Stimulated activated CD8-positive, alpha-beta memory T cell treated with anti-CD3 and anti-CD28 coated beads, Interleukin-12 subunit alpha, Interleukin-12 subunit beta, amount 100 ng/mL, for 24 hours (primary cell): Measurements from ENCODE around the gene SCML1.
"Not testable (repeated sequence)": the region's sequence is repeated elsewhere in the genome, so short reads cannot be mapped to it uniquely, and the experiment has no call there.

Experiments
- DNase-seq: peaks from one replicate; pipeline ENCODE4 v3.0.0-alpha.2; 2020; ENCODE audit errors: extremely low read depth

The SCML1 gene

GRCh38 chrX:17738737-17739535 lies 1.6 kb downstream of the SCML1 start:
- no peak for DNase-seq

GRCh38 chrX:17740137-17741122 lies 3.1 kb downstream of the SCML1 start:
- DNase-seq: no peak

GRCh38 chrX:17741123-17741511 lies 3.8 kb downstream of the SCML1 start:
- no peak for DNase-seq

DNA sequence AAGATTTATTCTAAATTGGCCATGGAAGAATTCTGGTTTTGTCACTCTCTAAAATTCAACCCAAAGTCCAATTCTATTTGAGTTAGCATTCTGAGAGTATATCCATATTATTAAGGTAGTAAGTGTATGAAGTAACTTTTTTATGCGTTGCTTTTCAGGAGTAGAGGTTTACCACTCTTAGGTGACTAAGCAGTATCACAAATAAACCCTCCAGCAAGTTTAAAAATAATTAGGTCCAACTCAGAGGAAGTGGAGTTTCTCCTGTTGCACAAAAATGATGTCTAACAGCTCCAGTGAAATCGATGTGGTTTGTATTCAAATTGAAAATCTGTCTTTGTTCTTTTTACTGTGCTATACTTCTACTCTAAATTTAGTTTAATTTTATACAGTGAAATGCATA lies 6.6 kb downstream of the SCML1 start:
- no peak for DNase-seq

DNA sequence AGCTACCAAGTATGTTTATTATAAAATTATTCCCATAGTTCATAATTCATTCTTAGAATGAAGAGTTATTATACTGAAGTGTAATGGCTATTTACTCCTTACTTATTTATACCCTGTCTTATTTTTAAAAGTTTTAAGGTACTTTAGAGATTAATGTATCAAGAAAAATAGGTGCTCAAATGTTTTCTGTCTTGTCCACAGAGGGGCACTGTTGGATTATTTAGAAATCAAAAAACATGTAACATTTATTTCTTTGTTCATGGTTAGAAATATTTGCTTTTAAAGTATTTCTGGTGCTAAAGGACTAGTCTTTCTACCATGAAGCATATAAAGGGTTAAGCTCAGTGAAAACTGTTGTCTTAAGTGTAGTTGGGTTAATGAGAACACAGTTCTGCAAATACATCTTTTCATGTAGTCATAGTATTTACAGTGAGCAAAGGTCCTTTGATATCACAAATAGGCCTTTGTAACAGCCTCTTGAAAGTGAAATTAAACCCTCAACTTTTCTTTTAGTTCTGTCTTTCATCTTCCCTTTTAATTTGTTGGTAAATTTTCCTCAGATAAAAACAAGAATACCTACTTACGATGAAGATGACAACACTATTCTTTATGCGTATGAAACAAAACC lies 7.7 kb downstream of the SCML1 start:
- no peak for DNase-seq

DNA sequence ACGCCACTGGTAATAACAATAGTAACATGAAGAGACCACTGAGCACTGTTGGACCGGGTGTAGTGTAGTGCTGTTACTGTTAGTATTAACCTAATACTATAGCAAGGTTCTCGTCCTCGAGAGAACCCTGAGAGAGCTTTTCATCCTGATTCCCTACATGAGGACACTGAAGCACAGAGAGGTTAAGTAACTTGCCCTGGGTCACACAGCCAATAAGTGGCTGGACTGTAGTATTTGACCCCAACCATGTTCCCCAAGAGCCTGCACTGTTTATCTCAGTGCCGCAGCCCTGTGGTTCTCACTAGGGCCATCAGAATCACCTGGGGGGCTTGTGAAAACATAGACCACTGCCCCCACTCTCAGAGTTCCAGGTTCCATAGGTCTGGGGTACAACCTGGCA lies 10.4 kb downstream of the SCML1 start:
- DNase-seq: no peak

DNA sequence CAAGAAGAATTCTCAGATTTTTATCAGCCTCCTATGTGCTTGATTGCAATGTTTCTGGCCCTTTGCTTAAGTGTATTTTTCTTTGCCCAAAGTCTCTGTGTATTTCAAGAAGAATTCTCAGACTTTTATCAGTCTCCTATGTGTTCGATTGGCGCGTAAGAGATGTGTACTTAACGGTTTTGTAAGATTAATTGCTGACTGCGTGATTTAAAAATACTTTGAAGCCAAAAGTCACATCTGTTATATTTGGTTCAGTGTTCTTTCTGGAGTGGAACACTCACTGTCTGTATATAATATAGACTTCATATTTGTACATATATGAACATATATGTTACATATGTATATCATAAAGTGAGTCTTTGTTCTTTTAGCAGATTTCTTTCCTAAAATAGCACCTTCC lies 11.4 kb downstream of the SCML1 start:
- DNase-seq: no peak

GRCh38 chrX:17750436-17750835 lies 13.1 kb downstream of the SCML1 start:
- DNase-seq: no peak

GRCh38 chrX:17758382-17758781 lies 21.1 kb downstream of the SCML1 start:
- DNase-seq: no peak

GRCh38 chrX:17759990-17760389 lies 22.7 kb downstream of the SCML1 start:
- DNase-seq: no peak

- DNase-seq: no peak
Observed at GRCh38 chrX:17767734-17768133, 30.4 kb downstream of the SCML1 start.

DNA sequence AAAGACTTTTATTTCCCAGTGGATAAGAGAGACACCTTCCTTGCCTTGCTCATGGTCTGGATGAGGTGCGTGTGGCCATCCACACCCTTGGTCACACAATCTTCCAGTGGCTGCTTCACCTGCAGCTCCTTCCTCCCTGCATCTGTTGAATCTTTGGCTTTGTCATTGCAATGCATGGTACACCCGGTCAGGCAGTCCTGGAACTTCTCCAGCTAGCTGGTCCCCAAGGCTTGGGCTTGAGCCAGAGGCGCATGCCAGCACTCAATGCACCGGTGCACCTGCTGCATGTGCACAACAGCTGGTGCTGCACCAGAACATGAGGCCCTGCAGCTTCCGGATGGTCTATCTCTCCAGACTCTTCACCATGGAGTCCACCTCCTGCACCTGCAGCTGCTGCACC lies 31.7 kb downstream of the SCML1 start:
- no peak for DNase-seq

GRCh38 chrX:17769701-17770269 lies 32.5 kb downstream of the SCML1 start:
- no peak for DNase-seq

DNA sequence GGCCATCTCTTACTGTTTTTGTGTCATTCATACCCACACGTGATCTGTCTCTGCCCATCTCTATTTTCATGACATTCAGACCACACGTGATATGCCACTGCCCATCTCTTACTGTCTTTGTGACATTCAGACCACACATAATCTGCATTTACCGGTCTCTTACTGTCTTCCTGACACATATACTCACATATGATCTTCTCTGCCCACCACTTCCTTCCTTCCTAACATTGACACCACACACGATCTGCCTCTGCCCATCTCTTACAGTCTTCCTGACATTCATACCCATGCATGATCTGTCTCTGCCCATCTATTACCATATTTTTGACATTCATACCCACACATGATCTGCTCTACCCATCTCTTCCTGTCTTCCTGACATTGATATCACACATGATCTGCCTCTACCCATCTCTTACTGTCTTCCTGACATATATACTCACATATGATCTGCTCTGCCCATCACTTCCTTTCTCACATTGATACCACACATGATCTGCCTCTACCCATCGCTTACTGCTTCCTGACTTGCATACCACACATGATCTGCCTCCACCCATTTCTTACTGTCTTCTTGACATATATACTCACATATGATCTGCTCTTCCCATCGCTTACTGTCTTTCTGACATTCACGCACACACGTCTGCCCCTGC lies 36.1 kb downstream of the SCML1 start:
- DNase-seq: no peak

- DNase-seq: no peak
Observed at GRCh38 chrX:17774053-17774452, 36.8 kb downstream of the SCML1 start.

DNA sequence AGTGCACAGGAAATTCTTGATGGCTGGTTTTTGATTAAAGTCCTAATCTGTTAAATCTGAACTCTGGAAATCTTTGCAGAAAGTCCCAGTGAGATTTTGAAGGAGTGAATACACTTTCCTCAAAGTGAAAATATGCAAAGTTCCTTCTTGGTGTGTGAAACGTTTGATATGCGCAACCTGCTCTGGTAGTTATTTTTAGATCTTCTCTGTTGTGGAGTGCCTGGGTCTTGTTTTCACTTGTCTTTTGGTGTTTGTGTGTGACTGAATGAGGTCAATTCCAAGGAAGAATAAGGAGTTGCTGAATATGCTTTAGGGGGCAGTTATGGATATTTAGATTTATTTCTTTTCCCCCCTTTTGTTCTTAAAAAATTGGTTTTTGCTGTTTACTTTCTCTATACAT lies 41.7 kb downstream of the SCML1 start:
- no peak for DNase-seq

DNA sequence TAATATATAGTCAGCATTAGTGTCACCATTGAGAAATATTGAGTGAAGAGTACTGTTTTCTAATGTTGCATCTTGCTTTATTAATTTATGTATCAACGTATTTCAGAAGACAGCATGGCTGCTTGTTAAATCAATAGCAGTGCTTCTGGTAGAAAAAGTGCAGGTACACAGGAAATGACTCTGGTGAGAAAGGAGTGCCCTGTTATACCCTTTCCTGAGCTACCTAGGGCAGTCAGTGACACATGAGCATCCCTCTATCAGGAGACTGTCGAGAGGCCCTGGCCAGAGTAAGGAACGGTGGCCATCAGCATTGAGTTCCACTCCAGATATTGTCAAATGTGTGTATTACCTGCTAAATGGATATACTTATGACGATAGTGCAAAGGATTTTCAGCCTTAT lies 42.1 kb downstream of the SCML1 start:
- no peak for DNase-seq

DNA sequence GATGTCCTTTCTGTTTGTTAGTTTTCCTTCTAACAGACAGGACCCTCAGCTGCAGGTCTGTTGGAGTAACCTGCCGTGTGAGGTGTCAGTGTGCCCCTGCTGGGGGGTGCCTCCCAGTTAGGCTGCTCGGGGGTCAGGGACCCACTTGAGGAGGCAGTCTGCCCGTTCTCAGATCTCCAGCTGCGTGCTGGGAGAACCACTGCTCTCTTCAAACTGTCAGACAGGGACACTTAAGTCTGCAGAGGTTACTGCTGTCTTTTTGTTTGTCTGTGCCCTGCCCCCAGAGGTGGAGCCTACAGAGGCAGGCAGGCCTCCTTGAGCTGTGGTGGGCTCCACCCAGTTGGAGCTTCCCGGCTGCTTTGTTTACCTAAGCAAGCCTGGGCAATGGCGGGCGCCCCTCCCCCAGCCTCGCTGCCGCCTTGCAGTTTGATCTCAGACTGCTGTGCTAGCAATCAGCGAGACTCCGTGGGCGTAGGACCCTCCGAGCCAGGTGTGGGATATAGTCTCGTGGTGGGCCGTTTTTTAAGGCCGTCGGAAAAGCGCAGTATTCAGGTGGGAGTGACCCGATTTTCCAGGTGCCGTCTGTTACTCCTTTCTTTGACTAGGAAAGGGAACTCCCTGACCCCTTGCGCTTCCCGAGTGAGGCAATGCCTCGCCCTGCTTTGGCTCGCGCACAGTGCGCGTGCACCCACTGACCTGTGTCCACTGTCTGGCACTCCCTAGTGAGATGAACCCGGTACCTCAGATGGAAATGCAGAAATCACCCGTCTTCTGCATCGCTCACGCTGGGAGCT lies 49.5 kb downstream of the SCML1 start:
- DNase-seq: not testable (repeated sequence)

DNA sequence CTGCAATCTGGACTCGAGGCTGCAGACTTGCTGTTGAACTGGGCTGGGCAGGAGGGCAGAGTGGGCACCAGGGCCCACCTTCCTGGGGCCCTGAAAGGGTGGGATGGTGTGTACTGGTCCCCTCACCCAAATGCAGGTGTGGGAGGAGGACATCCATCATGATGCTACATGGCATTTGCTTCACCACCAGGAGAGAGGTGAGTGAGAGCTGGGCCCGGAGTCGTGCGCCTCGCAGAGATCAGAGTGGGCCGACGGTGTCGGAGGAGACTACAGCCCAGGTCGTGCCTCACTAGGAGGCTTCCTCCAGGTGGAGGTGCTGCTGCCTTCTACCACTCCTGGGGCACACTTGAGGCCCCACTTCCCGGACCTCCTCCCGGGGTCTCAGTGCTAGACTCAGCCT lies 50.3 kb downstream of the SCML1 start:
- no peak for DNase-seq

DNA sequence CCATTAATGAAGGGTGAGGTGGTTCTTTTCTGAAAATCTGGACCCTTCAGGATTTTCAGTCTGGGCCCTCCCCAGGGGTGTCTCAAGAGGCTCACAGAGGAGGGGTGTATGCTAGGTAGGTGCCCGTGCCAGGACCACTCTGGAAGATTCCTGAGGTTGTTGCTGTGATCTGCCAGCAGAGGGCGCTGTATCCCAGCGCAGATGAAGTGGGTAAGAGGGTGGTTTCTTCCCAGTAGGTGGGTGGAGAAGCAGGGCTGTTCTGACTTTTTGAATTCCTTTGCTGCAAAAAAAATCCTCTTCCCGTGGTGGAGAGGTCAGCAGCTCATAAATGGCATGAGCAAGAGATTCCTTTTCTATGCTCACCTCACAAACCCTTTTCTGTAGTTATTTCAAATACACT lies 51.1 kb downstream of the SCML1 start:
- DNase-seq: no peak
